ENCODE data around the gene ROBO1. TPM values are rescaled to one million over a fixed set of nuclear protein-coding genes. Genes with fewer than 3 reads are reported as not detected.

ROBO1 gene
- total and polyA plus RNA-seq, 4 donors: 1.0 to 30.3 (median 3.9) TPM

GRCh38 chr3:78665101-78665500, 1102.7 kb downstream of the ROBO1 start:
- Histone ChIP-seq H3K4me1 (ENCODE audit: control insufficient read depth in 4 of 4, insufficient read depth in 4 of 4, low read length in 3 of 4) (no peaks in the 10 kb centered on the region), H3K9ac (ENCODE audit: low read depth in 1 of 2, low read length in 2 of 2) (no peak overlapping the region), H3K27me3 (ENCODE audit: control insufficient read depth in 4 of 4, insufficient read depth in 4 of 4, low read length in 3 of 4) (no peaks in the 10 kb centered on the region), H3K4me3 (ENCODE audit: low read depth in 1 of 3, low read length in 3 of 3) (no peak overlapping the region), H3K27ac (ENCODE audit: low read depth in 1 of 2, low read length in 2 of 2) (no peak overlapping the region), H3K9me3 (ENCODE audit: control insufficient read depth in 4 of 4, low read length in 3 of 4) (no peaks in the 10 kb centered on the region), H3K36me3 (ENCODE audit: control insufficient read depth in 4 of 4, insufficient read depth in 3 of 4, low read depth in 1 of 4, low read length in 3 of 4) (no peaks in the 10 kb centered on the region)
- TF ChIP-seq RAD21 (IDR thresholded peaks at IDR 0.05) (no peak), GABPA (IDR thresholded peaks at IDR 0.05 in 1 of 2, conservative IDR thresholded peaks at IDR 0.05 in 1 of 2) (no peak), RXRA (IDR thresholded peaks at IDR 0.05) (no peak), JUND (IDR thresholded peaks at IDR 0.05) (no peak), HNF4G (IDR thresholded peaks at IDR 0.05) (no peak), CTCF (IDR thresholded peaks at IDR 0.05; ENCODE audit: low read depth, low read length, missing input control) (no peak), YY1 (IDR thresholded peaks at IDR 0.05) (no peak), SP1 (IDR thresholded peaks at IDR 0.05) (no peak)
- TF ChIP-seq, protein P1, sequence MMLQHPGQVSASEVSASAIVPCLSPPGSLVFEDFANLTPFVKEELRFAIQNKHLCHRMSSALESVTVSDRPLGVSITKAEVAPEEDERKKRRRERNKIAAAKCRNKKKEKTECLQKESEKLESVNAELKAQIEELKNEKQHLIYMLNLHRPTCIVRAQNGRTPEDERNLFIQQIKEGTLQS (IDR thresholded peaks at IDR 0.05): no peak
- WGBS: 93% methylated on average over 6 of the region's 6 CpGs
- no peak for DNase-seq (ENCODE audit: low spot score)

- H3K36me3 ChIP-seq (ENCODE audit: control insufficient read depth in 4 of 4, insufficient read depth in 3 of 4, low read depth in 1 of 4, low read length in 3 of 4): no peaks in the 10 kb centered on the region
- TF ChIP-seq RXRA (IDR thresholded peaks at IDR 0.05) (no peak), RAD21 (IDR thresholded peaks at IDR 0.05) (no peak), MAX (IDR thresholded peaks at IDR 0.05) (no peak), FOXA2 (IDR thresholded peaks at IDR 0.05) (no peak)
- TF ChIP-seq, protein P2, sequence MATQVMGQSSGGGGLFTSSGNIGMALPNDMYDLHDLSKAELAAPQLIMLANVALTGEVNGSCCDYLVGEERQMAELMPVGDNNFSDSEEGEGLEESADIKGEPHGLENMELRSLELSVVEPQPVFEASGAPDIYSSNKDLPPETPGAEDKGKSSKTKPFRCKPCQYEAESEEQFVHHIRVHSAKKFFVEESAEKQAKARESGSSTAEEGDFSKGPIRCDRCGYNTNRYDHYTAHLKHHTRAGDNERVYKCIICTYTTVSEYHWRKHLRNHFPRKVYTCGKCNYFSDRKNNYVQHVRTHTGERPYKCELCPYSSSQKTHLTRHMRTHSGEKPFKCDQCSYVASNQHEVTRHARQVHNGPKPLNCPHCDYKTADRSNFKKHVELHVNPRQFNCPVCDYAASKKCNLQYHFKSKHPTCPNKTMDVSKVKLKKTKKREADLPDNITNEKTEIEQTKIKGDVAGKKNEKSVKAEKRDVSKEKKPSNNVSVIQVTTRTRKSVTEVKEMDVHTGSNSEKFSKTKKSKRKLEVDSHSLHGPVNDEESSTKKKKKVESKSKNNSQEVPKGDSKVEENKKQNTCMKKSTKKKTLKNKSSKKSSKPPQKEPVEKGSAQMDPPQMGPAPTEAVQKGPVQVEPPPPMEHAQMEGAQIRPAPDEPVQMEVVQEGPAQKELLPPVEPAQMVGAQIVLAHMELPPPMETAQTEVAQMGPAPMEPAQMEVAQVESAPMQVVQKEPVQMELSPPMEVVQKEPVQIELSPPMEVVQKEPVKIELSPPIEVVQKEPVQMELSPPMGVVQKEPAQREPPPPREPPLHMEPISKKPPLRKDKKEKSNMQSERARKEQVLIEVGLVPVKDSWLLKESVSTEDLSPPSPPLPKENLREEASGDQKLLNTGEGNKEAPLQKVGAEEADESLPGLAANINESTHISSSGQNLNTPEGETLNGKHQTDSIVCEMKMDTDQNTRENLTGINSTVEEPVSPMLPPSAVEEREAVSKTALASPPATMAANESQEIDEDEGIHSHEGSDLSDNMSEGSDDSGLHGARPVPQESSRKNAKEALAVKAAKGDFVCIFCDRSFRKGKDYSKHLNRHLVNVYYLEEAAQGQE (IDR thresholded peaks at IDR 0.05): no peak
- TF ChIP-seq, protein P1 (IDR thresholded peaks at IDR 0.05): no peak
- TF ChIP-seq, protein P3, sequence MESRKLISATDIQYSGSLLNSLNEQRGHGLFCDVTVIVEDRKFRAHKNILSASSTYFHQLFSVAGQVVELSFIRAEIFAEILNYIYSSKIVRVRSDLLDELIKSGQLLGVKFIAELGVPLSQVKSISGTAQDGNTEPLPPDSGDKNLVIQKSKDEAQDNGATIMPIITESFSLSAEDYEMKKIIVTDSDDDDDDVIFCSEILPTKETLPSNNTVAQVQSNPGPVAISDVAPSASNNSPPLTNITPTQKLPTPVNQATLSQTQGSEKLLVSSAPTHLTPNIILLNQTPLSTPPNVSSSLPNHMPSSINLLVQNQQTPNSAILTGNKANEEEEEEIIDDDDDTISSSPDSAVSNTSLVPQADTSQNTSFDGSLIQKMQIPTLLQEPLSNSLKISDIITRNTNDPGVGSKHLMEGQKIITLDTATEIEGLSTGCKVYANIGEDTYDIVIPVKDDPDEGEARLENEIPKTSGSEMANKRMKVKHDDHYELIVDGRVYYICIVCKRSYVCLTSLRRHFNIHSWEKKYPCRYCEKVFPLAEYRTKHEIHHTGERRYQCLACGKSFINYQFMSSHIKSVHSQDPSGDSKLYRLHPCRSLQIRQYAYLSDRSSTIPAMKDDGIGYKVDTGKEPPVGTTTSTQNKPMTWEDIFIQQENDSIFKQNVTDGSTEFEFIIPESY (IDR thresholded peaks at IDR 0.05): no peak
- no peak overlapping the region for H3K4me3 ChIP-seq (ENCODE audit: low read depth in 1 of 3, low read length in 3 of 3)
- no peaks in the 10 kb centered on the region for H3K4me1 ChIP-seq (ENCODE audit: control insufficient read depth in 4 of 4, insufficient read depth in 4 of 4, low read length in 3 of 4)
- DNase-seq (ENCODE audit: low spot score): no peak
- no peak overlapping the region for H3K27ac ChIP-seq (ENCODE audit: low read depth in 1 of 2, low read length in 2 of 2)
- H3K27me3 ChIP-seq (ENCODE audit: control insufficient read depth in 4 of 4, insufficient read depth in 4 of 4, low read length in 3 of 4): no peaks in the 10 kb centered on the region
- 77% methylated on average over 6 of the region's 6 CpGs for WGBS
- H3K9me3 ChIP-seq (ENCODE audit: control insufficient read depth in 4 of 4, low read length in 3 of 4): no peaks in the 10 kb centered on the region
- H3K9ac ChIP-seq (ENCODE audit: low read depth in 1 of 2, low read length in 2 of 2): no peak overlapping the region
Observed at GRCh38 chr3:78660957-78661356, 1106.8 kb downstream of the ROBO1 start.
